GM12878 (cell line): ENCODE data around the gene DAB2IP. TPM values are rescaled to one million over a fixed set of nuclear protein-coding genes. Genes with fewer than 3 reads are reported as not detected.

ENCODE experiments used
- ATAC-seq: fragments of 200-7000 bp; cut with Tn5 transposase; 3 replicates; pipeline ENCODE4 v1.9.1; 2020; ENCODE audit warnings: mild to moderate bottlenecking, moderate library complexity
- BruUV-seq: library from RNA; stranded (reverse); fragments of 400-500 nt; replicated peaks from 2 replicates; lab custom pipeline; 2021; lab: Mats Ljungman, UMichigan
- CTCF ChIA-PET: fragments of 300-600 bp; sonication (Branson Sonifier 250); formaldehyde crosslinking; extraction: SDS; loops from one replicate; lab custom pipeline; 2021; ENCODE audit warnings: inconsistent platforms; lab: Yijun Ruan, JAX
- POLR2A ChIA-PET: fragments of 350-600 bp; formaldehyde crosslinking; extraction: SDS; loops from one replicate; lab custom pipeline; 2021; ENCODE audit warnings: inconsistent platforms; lab: Charles Lee
- RAD21 ChIA-PET: fragments of 300-600 bp; sonication (Branson Sonifier 250); formaldehyde crosslinking; loops from one replicate; lab custom pipeline; 2023; ENCODE audit warnings: antibody characterized with exemption; ENCODE audit not compliant: unreplicated experiment; lab: Charles Lee
- SMC1A ChIA-PET: fragments of 300-600 bp; sonication (Branson Sonifier 250); formaldehyde crosslinking; loops from one replicate; lab custom pipeline; 2023; ENCODE audit not compliant: unreplicated experiment, uncharacterized antibody; lab: Charles Lee
- DNase-seq: peaks from one replicate; pipeline ENCODE4 v3.0.0-alpha.2; 2011; ENCODE audit warnings: low read depth, low spot score
- FAIRE-seq: peaks from 3 replicates; lab custom pipeline; 2011; peaks lifted over from hg19 to GRCh38; lab: Jason Lieb, UNC
- H2AFZ ChIP-seq: 2 replicates; pipeline ENCODE4 v1.6.0; 2011; ENCODE audit warnings: low read depth, low read length, control low read depth; ENCODE audit not compliant: control insufficient read depth
- H3K27ac ChIP-seq: 2 replicates; pipeline ENCODE4 v1.5.1; 2011; ENCODE audit warnings: control low read depth; ENCODE audit not compliant: control insufficient read depth, insufficient read depth
- H3K27me3 ChIP-seq, 2 experiments: replicated peaks in 1 of 2; 2 replicates each; pipeline versions ENCODE4 v1.6.0 to v1.6.1; 2011; ENCODE audit warnings: low read length in 1 of 2; ENCODE audit not compliant: control insufficient read depth in 2 of 2, insufficient read depth in 2 of 2
- H3K36me3 ChIP-seq, 2 experiments: 2 replicates each; pipeline ENCODE4 v1.5.1; 2011; ENCODE audit warnings: low read length in 1 of 2; ENCODE audit not compliant: control insufficient read depth in 2 of 2, insufficient read depth in 2 of 2
- H3K4me1 ChIP-seq: 2 replicates; pipeline ENCODE4 v1.6.1; 2011; ENCODE audit warnings: mild to moderate bottlenecking, low read length, moderate library complexity, mixed read lengths; ENCODE audit not compliant: control insufficient read depth, insufficient read depth
- H3K4me2 ChIP-seq: 2 replicates; pipeline ENCODE4 v1.6.0; 2011; ENCODE audit warnings: control low read depth; ENCODE audit not compliant: control insufficient read depth, insufficient read depth
- H3K4me3 ChIP-seq: fragments of 200-600 bp; sonication (generic); 2 replicates; pipeline ENCODE4 v1.5.1; 2016
- H3K79me2 ChIP-seq: 2 replicates; pipeline ENCODE4 v1.6.0; 2011; ENCODE audit warnings: low read length; ENCODE audit not compliant: control insufficient read depth, insufficient read depth
- H3K9ac ChIP-seq: 2 replicates; pipeline ENCODE4 v1.8.0; 2011; ENCODE audit warnings: low read length, control low read depth, mixed read lengths; ENCODE audit not compliant: control insufficient read depth, insufficient read depth
- H3K9me3 ChIP-seq: replicated peaks from 3 replicates; pipeline ENCODE4 v1.5.1; 2011; ENCODE audit warnings: mild to moderate bottlenecking, low read length; ENCODE audit not compliant: control insufficient read depth, insufficient read depth
- H4K20me1 ChIP-seq: 2 replicates; pipeline ENCODE4 v1.6.0; 2011; ENCODE audit not compliant: control insufficient read depth, insufficient read depth
- CEBPZ ChIP-seq: fragments of 150-350 bp; IDR thresholded peaks from 2 replicates; pipeline ENCODE4 v1.6.1; 2016; ENCODE audit warnings: low read depth, low read length
- E4F1 ChIP-seq: fragments of 450-650 bp; IDR thresholded peaks from 2 replicates; pipeline ENCODE4 v1.6.1; 2018; ENCODE audit warnings: borderline replicate concordance, mild to moderate bottlenecking; ENCODE audit not compliant: partially characterized antibody
- RELA ChIP-seq: fragments of 450-650 bp; IDR thresholded peaks from 2 replicates; pipeline ENCODE4 v1.8.0; 2014; ENCODE audit warnings: borderline replicate concordance; ENCODE audit not compliant: partially characterized antibody
- SIX5 ChIP-seq: IDR thresholded peaks from 2 replicates; pipeline ENCODE4 v1.6.1; 2011; ENCODE audit warnings: mild to moderate bottlenecking, low read depth, low read length, moderate library complexity; ENCODE audit not compliant: severe bottlenecking
- YY1 ChIP-seq: IDR thresholded peaks from 2 replicates; pipeline ENCODE4 v1.6.1; 2011; ENCODE audit warnings: low read depth, mild to moderate bottlenecking, low read length
- ZNF207 ChIP-seq: fragments of 450-650 bp; IDR thresholded peaks from 2 replicates; pipeline ENCODE4 v1.6.1; 2014; ENCODE audit warnings: antibody characterized with exemption, mild to moderate bottlenecking, borderline replicate concordance
- WGBS: methylation state at CpG from one replicate; pipeline ENCODE4 v1.1.6; 2016; ENCODE audit warnings: low lambda C conversion rate; ENCODE audit not compliant: insufficient replicate concordance, insufficient coverage; ENCODE audit errors: missing lambda C conversion rate; 5-methylcytosine and 5-hydroxymethylcytosine counted together
- in situ Hi-C: fragments of 300-500 bp; cut with MboI; formaldehyde crosslinking; loops from 9 replicates; pipeline ENCODE4 v1.14.3; 2018; ENCODE audit warnings: mixed read lengths
- intact Hi-C: fragments of 100-400 bp; cut with micrococcal nuclease; formaldehyde crosslinking; loops from one replicate; pipeline ENCODE4 v1.14.2; 2022; ENCODE audit not compliant: unreplicated experiment
- polyA plus RNA-seq, 11 experiments: library from polyadenylated mRNA; depleted of rRNA in 4 of 11; unstranded in 6 of 11; stranded (reverse) in 5 of 11; fragments of >200 nt; fragmentation: Nextera tagmentation in 4 of 11; fragmentation: Illumina TruSeq in 1 of 11; extraction: Ambion mirVana in 4 of 11; extraction: Trizol in 1 of 11; gene quantifications; 1 replicate in 1 of 11; 2 replicates in 10 of 11; pipeline versions ENCODE4 v1.2.1 to v1.2.3, GENCODE V29; 2011 to 2016; ENCODE audit warnings: inconsistent platforms in 2 of 11, missing spikeins in 2 of 11, low read depth in 1 of 11
- total RNA-seq, 4 experiments: library from RNA; depleted of rRNA in 3 of 4; stranded (reverse); fragments of >200 nt in 3 of 4; fragmentation: Illumina TruSeq in 1 of 4; extraction: Trizol in 1 of 4; gene quantifications; 2 replicates each; pipeline versions ENCODE4 v1.2.1 to v1.2.3, GENCODE V29; 2013 to 2021
- TF ChIP-seq, protein P1 (sequence below): IDR thresholded peaks from 2 replicates; pipeline ENCODE4 v1.6.1; 2012; ENCODE audit warnings: low read depth, low read length, improper control_type of control experiment
- TF ChIP-seq, protein P2 (sequence below): fragments of 450-650 bp; formaldehyde crosslinking; IDR thresholded peaks from 2 replicates; pipeline ENCODE4 v1.4.0; 2022; ENCODE audit warnings: mild to moderate bottlenecking, moderate library complexity

The DAB2IP gene
- total and polyA plus RNA-seq, 10 of the 15 experiments (the other 5 are each of a cell fraction or from before 2014, with no cell fraction given): 0.03 to 0.38 (median 0.14) TPM; not detected in 6

DNA sequence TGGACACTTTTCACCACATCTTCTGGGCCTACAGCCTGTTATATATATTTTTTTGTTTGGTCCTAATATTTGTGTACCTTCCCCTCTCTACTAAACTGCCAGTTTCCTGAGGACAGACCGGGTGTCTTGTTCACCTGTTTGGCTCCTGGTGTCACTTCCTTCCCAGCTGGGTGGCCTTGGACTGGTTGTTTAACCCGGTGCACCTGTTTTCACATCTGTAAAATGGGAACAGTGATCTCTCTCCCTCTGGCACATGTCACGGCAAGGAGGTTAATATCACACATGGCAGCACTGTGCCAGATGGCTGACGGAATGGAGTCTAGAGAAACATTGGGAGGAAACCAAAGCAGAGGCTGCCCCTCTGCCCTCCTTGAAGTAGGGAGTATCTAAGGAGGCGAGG lies 79.7 kb downstream of the DAB2IP start:
- Histone ChIP-seq H3K36me3 (no peaks in the 10 kb centered on the region), H4K20me1 (no peaks in the 10 kb centered on the region; the same call in 1 of the 2 replicates), H3K9ac (no peak overlapping the region), H3K4me2 (no peak overlapping the region), H2AFZ (no peak overlapping the region)
- intact Hi-C loops: no loop called here
- POLR2A ChIA-PET: no interaction called here
- TF ChIP-seq YY1 (no peak), ZNF207 (no peak), RELA (no peak), CEBPZ (no peak), SIX5 (no peak), E4F1 (no peak)
- TF ChIP-seq, protein P1, sequence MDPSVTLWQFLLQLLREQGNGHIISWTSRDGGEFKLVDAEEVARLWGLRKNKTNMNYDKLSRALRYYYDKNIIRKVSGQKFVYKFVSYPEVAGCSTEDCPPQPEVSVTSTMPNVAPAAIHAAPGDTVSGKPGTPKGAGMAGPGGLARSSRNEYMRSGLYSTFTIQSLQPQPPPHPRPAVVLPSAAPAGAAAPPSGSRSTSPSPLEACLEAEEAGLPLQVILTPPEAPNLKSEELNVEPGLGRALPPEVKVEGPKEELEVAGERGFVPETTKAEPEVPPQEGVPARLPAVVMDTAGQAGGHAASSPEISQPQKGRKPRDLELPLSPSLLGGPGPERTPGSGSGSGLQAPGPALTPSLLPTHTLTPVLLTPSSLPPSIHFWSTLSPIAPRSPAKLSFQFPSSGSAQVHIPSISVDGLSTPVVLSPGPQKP: no peak
- TF ChIP-seq, protein P2, sequence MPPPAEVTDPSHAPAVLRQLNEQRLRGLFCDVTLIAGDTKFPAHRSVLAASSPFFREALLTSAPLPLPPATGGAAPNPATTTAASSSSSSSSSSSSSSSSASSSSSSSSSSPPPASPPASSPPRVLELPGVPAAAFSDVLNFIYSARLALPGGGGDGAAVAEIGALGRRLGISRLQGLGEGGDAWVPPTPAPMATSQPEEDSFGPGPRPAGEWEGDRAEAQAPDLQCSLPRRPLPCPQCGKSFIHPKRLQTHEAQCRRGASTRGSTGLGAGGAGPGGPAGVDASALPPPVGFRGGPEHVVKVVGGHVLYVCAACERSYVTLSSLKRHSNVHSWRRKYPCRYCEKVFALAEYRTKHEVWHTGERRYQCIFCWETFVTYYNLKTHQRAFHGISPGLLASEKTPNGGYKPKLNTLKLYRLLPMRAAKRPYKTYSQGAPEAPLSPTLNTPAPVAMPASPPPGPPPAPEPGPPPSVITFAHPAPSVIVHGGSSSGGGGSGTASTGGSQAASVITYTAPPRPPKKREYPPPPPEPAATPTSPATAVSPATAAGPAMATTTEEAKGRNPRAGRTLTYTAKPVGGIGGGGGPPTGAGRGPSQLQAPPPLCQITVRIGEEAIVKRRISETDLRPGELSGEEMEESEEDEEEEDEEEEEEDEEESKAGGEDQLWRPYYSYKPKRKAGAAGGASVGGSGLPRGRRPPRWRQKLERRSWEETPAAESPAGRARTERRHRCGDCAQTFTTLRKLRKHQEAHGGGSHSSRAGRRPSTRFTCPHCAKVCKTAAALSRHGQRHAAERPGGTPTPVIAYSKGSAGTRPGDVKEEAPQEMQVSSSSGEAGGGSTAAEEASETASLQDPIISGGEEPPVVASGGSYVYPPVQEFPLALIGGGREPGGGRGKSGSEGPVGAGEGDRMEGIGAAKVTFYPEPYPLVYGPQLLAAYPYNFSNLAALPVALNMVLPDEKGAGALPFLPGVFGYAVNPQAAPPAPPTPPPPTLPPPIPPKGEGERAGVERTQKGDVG: no peak
- TF ChIP-seq, all 136 proteins: peak for 0
- H3K79me2 ChIP-seq: no peaks in the 10 kb centered on the region
- no peaks in the 10 kb centered on the region; the same call in 1 of the 2 replicates for H3K4me1 ChIP-seq
- no peak for FAIRE-seq
- ChIA-PET SMC1A (no interaction called here), CTCF (no interaction called here), RAD21 (no interaction called here)
- ATAC-seq: no peak
- H3K27ac ChIP-seq: no peak overlapping the region
- no peak overlapping the region for H3K4me3 ChIP-seq
- no peaks in the 10 kb centered on the region for H3K9me3 ChIP-seq
- peaks cover 6 to 9% of the 10 kb centered on the region in 2 experiments; a peak in 3 of 4 replicates for H3K27me3 ChIP-seq
- in situ Hi-C loops: no loop called here
- DNase-seq: no peak
- 37% methylated on average over 5 of the region's 5 CpGs for WGBS
- BruUV-seq: no TSS peak
